Measurements from ENCODE around the gene ATG5.

- TF ChIP-seq EZH2phosphoT487 (IDR thresholded peaks at IDR 0.05; ENCODE audit: borderline replicate concordance, low read length), result no peak
- TF ChIP-seq CTCF (IDR thresholded peaks at IDR 0.05; ENCODE audit: low read depth, low read length, poor library complexity, severe bottlenecking), result no peak
These were observed 118.7 kb downstream of the ATG5 start for GRCh38 chr6:106206905-106207304.

Data from DOHH2 (cell line).